Astrocyte (in vitro differentiated cells and primary cell): ENCODE results near the gene HOXB7. TPM values are rescaled to one million over a fixed set of nuclear protein-coding genes. Genes with fewer than 3 reads are reported as not detected.
A peak's percentile ranks its signal among the peaks of the same experiment; 100 is the strongest.

ENCODE experiments used
- DNase-seq: peaks from one replicate; pipeline ENCODE4 v3.0.0-alpha.2; 2010; ENCODE audit warnings: low read depth
- FAIRE-seq: peaks from 2 replicates; lab custom pipeline; 2011; peaks lifted over from hg19 to GRCh38; lab: Jason Lieb, UNC
- H2AFZ ChIP-seq: 2 replicates; pipeline ENCODE4 v1.6.0; 2012; ENCODE audit warnings: low read depth, low read length, inconsistent platforms
- H3K27ac ChIP-seq: 2 replicates; pipeline ENCODE4 v1.5.1; 2011; ENCODE audit warnings: low read depth, low read length, inconsistent platforms
- H3K27me3 ChIP-seq: 2 replicates; pipeline ENCODE4 v1.6.0; 2011; ENCODE audit warnings: low read length, inconsistent platforms; ENCODE audit not compliant: insufficient read depth
- H3K36me3 ChIP-seq: 2 replicates; pipeline ENCODE4 v1.5.1; 2011; ENCODE audit warnings: low read length, inconsistent platforms; ENCODE audit not compliant: insufficient read depth
- H3K4me1 ChIP-seq: 2 replicates; pipeline ENCODE4 v1.5.1; 2011; ENCODE audit warnings: low read length, inconsistent platforms; ENCODE audit not compliant: insufficient read depth
- H3K4me2 ChIP-seq: 2 replicates; pipeline ENCODE4 v1.6.0; 2012; ENCODE audit warnings: low read length, inconsistent platforms
- H3K4me3 ChIP-seq: 2 replicates; pipeline ENCODE4 v1.5.1; 2011; ENCODE audit warnings: low read depth, mild to moderate bottlenecking, low read length, inconsistent platforms; ENCODE audit not compliant: insufficient read depth
- H3K79me2 ChIP-seq: 2 replicates; pipeline ENCODE4 v1.6.0; 2012; ENCODE audit warnings: mild to moderate bottlenecking, low read length, inconsistent platforms; ENCODE audit not compliant: insufficient read depth
- H3K9ac ChIP-seq: 2 replicates; pipeline ENCODE4 v1.6.0; 2012; ENCODE audit warnings: mild to moderate bottlenecking, low read length, inconsistent platforms
- H3K9me3 ChIP-seq: 2 replicates; pipeline ENCODE4 v1.5.1; 2012; ENCODE audit warnings: low read depth, mild to moderate bottlenecking, low read length, inconsistent platforms; ENCODE audit not compliant: insufficient read depth
- H4K20me1 ChIP-seq: 2 replicates; pipeline ENCODE4 v1.6.0; 2012; ENCODE audit warnings: low read length, inconsistent platforms; ENCODE audit not compliant: insufficient read depth
- H3K27ac Mint-ChIP-seq: one replicate; pipeline ENCODE4 v1.8.0; 2021; ENCODE audit warnings: mild to moderate bottlenecking, mixed read lengths; ENCODE audit not compliant: unreplicated experiment
- H3K27me3 Mint-ChIP-seq: one replicate; pipeline ENCODE4 v1.8.0; 2021; ENCODE audit warnings: low read depth, mixed read lengths; ENCODE audit not compliant: unreplicated experiment
- H3K36me3 Mint-ChIP-seq: one replicate; pipeline ENCODE4 v1.8.0; 2021; ENCODE audit warnings: low read depth, mixed read lengths; ENCODE audit not compliant: unreplicated experiment
- H3K4me1 Mint-ChIP-seq: one replicate; pipeline ENCODE4 v1.8.0; 2021; ENCODE audit warnings: low read depth, mixed read lengths; ENCODE audit not compliant: unreplicated experiment
- H3K4me3 Mint-ChIP-seq: one replicate; pipeline ENCODE4 v1.8.0; 2021; ENCODE audit warnings: mild to moderate bottlenecking, moderate library complexity, mixed read lengths; ENCODE audit not compliant: unreplicated experiment
- H3K9me3 Mint-ChIP-seq: one replicate; pipeline ENCODE4 v1.8.0; 2021; ENCODE audit warnings: mild to moderate bottlenecking, mixed read lengths; ENCODE audit not compliant: unreplicated experiment
- CTCF ChIP-seq: IDR thresholded peaks from 2 replicates; pipeline ENCODE4 v1.5.1; 2011; ENCODE audit warnings: low read depth, mild to moderate bottlenecking, inconsistent platforms, low read length, moderate library complexity; ENCODE audit not compliant: insufficient read depth
- EZH2 ChIP-seq: IDR thresholded peaks from 2 replicates; pipeline ENCODE4 v1.6.1; 2012; ENCODE audit warnings: mild to moderate bottlenecking, low read length, inconsistent platforms; ENCODE audit not compliant: insufficient read depth
- total RNA-seq: library from RNA; stranded (reverse); gene quantifications from 2 replicates; pipeline ENCODE4 v1.2.1, GENCODE V29; 2021

The HOXB7 gene
- total RNA-seq, 1 donor from 2014 or later, result not detected

- H3K9me3 ChIP-seq, result no peaks in the 10 kb centered on the region
- H2AFZ ChIP-seq, result no peak within 1 kb of the TSS
- no peak within 1 kb of the TSS for H3K4me3 Mint-ChIP-seq
- H3K4me3 ChIP-seq, result no peak within 1 kb of the TSS
- H3K27ac ChIP-seq, result no peak within 1 kb of the TSS
- H3K79me2 ChIP-seq, result peaks cover 20% of the 10 kb centered on the region
- H3K27ac Mint-ChIP-seq, result no peak within 1 kb of the TSS
- no peaks in the 10 kb centered on the region for H3K36me3 Mint-ChIP-seq
- H3K36me3 ChIP-seq, result no peaks in the 10 kb centered on the region
- H3K4me1 Mint-ChIP-seq, result peaks cover 3% of the 10 kb centered on the region
- peaks cover 21% of the 10 kb centered on the region for H3K4me1 ChIP-seq
- peaks cover 75% of the 10 kb centered on the region for H3K27me3 ChIP-seq
- no peaks in the 10 kb centered on the region for H4K20me1 ChIP-seq
- FAIRE-seq (no peak), DNase-seq (no peak)
- peaks cover 94% of the 10 kb centered on the region for H3K27me3 Mint-ChIP-seq
- H3K4me2 ChIP-seq, result peak within 1 kb of the TSS; percentile 50
- TF ChIP-seq CTCF (no peak), EZH2 (no peak)
- no peak within 1 kb of the TSS for H3K9ac ChIP-seq
- peaks cover 18% of the 10 kb centered on the region for H3K9me3 Mint-ChIP-seq
Measured at GRCh38 chr17:48589831-48590606, 20.8 kb downstream of the HOXB7 start, which contains the start of gene HOXB3. Gene HOXB3, minus strand, starts transcription at chr17:48590241. Its CDS starts 37,767 bp downstream, at chr17:48552474.

GRCh38 chr17:48589060-48589830 is 21.6 kb downstream of the HOXB7 start:
- no peak overlapping the region for H3K27ac ChIP-seq
- TF ChIP-seq EZH2 (no peak), CTCF (no peak)
- peak overlapping the region; percentile 50 for H3K4me2 ChIP-seq
- no peaks in the 10 kb centered on the region for H3K36me3 ChIP-seq
- peaks cover 94% of the 10 kb centered on the region for H3K27me3 Mint-ChIP-seq
- no peak for FAIRE-seq
- peaks cover 17% of the 10 kb centered on the region for H3K4me1 ChIP-seq
- no peak for DNase-seq
- H4K20me1 ChIP-seq, result no peaks in the 10 kb centered on the region
- H3K9ac ChIP-seq, result no peak overlapping the region
- H3K79me2 ChIP-seq, result peaks cover 21% of the 10 kb centered on the region
- H3K4me3 ChIP-seq, result no peak overlapping the region
- no peak overlapping the region for H3K27ac Mint-ChIP-seq
- H3K9me3 Mint-ChIP-seq, result peaks cover 20% of the 10 kb centered on the region
- H3K36me3 Mint-ChIP-seq, result no peaks in the 10 kb centered on the region
- H3K4me1 Mint-ChIP-seq, result peaks cover 3% of the 10 kb centered on the region
- no peaks in the 10 kb centered on the region for H3K9me3 ChIP-seq
- peaks cover 70% of the 10 kb centered on the region for H3K27me3 ChIP-seq
- no peak overlapping the region for H2AFZ ChIP-seq
- H3K4me3 Mint-ChIP-seq, result no peak overlapping the region
